Sigmoid colon (tissue), 7 donors: ENCODE data around the gene MRPS27. TPM values are rescaled to one million over a fixed set of nuclear protein-coding genes. Genes with fewer than 3 reads are reported as not detected.
"Not testable (repeated sequence)": the region's sequence is repeated elsewhere in the genome, so short reads cannot be mapped to it uniquely, and the experiment has no call there.

Experiments used
- DNase-seq: peaks from one replicate; pipeline ENCODE4 v3.0.0-alpha.2; 2019
- H3K27ac ChIP-seq, 4 donors: fragments of 200-600 bp; sonication (generic); one replicate each; pipeline ENCODE4 v1.5.1; 2016 to 2019; ENCODE audit warnings: mild to moderate bottlenecking in 1 of 4
- H3K27me3 ChIP-seq, 3 donors: fragments of 200-600 bp; sonication (generic); one replicate each; pipeline ENCODE4 v1.5.1; 2019; ENCODE audit warnings: mild to moderate bottlenecking in 1 of 3
- H3K36me3 ChIP-seq, 4 donors: fragments of 200-600 bp; sonication (generic); one replicate each; pipeline ENCODE4 v1.5.1; 2016 to 2019
- H3K4me1 ChIP-seq, 4 donors: fragments of 200-600 bp; sonication (generic); one replicate each; pipeline ENCODE4 v1.5.1; 2017 to 2019
- H3K4me3 ChIP-seq, 4 donors: fragments of 200-600 bp; sonication (generic); one replicate each; pipeline ENCODE4 v1.5.1; 2017 to 2019; ENCODE audit warnings: mild to moderate bottlenecking in 2 of 4, moderate library complexity in 1 of 4
- H3K9me3 ChIP-seq, 4 donors: fragments of 200-600 bp in 3 of 4; sonication (generic) in 3 of 4; one replicate each; pipeline versions ENCODE4 v1.5.1 to v1.6.1; 2013 to 2019
- EP300 ChIP-seq, 4 donors: sonication (generic); formaldehyde crosslinking; IDR thresholded peaks; one replicate each; pipeline ENCODE4 v1.6.1; 2017; ENCODE audit warnings: antibody characterized with exemption in 4 of 4
- POLR2A ChIP-seq, 2 donors: fragments of 450-650 bp; IDR thresholded peaks; one replicate each; pipeline ENCODE4 v1.6.1; 2016; ENCODE audit warnings: antibody characterized with exemption in 2 of 2, mild to moderate bottlenecking in 2 of 2, moderate library complexity in 2 of 2
- POLR2AphosphoS5 ChIP-seq, 4 donors: sonication (generic); formaldehyde crosslinking; IDR thresholded peaks; one replicate each; pipeline ENCODE4 v1.6.1; 2017; ENCODE audit warnings: antibody characterized with exemption in 4 of 4
- WGBS, 2 donors: extraction: QIAGEN DNeasy Blood & Tissue Kit; methylation state at CpG; one replicate each; pipeline ENCODE4 v1.1.7; 2013; 5-methylcytosine and 5-hydroxymethylcytosine counted together
- intact Hi-C: fragments of 100-400 bp; cut with DNase I; formaldehyde crosslinking; loops from one replicate; pipeline ENCODE4 v1.15.1; 2023
- polyA plus RNA-seq, 3 donors: library from polyadenylated mRNA; stranded (reverse); fragments of 200-250 nt; gene quantifications; one replicate each; pipeline ENCODE4 v1.2.3, GENCODE V29; 2013
- total RNA-seq, 4 donors: library from RNA; depleted of rRNA; stranded (reverse); fragments of >200 nt; gene quantifications; one replicate each; pipeline ENCODE4 v1.1.0, GENCODE V29; 2016
- TF ChIP-seq, protein P1 (sequence below), 4 experiments: fragments of 450-650 bp in 3 of 4; fragments of 200-600 bp in 1 of 4; IDR thresholded peaks; one replicate each; pipeline ENCODE4 v1.5.1; 2016 to 2019; ENCODE audit warnings: antibody characterized with exemption in 4 of 4, mild to moderate bottlenecking in 3 of 4, moderate library complexity in 2 of 4
- donor health status: healthy with polysubstance abuse.
- donor health status: Bipolar disorder and iron deficiency.
- donor health status: healthy.

The MRPS27 gene
- total and polyA plus RNA-seq, 7 donors, result 23.1 to 64.0 (median 44.8) TPM

DNA sequence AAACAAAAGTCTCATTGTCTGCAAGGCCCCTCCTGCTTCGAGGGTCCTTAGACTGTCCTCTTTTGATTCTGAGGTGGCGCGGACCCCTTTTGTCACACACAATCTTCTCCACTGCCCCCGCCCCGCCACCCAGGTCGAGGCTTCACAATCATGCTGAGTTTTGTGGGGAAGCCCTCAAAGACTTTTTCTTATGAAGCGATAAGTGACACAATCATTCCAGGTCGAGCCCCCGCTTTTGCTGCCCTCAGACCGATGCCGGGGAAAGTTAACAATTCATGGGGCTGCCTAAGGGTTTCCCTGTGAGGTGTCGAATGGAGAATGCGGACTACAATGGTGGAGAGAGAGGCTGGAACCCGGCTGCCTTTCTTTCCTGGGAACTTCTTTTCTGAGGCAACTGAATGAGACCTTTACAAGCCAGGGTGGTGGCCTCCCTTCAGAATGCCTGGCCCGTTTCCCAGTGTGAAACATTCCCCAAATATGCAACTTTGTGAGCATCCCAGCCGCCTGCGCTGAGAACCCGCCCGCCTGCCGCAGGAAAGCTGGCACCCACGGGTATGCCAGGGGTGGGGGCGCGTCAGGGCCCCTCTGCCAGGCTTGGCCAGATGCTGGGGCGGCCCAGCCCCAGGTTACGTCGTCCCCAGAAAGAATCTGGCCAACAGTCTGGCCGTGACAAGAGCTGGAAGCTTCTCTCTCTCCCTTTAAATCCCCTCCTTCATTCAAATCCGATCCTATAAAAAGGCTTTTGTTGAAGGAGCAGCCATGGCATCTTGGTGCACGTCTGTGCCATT, 140.8 kb downstream of the MRPS27 start:
- no peaks in the 10 kb centered on the region for H3K27me3 ChIP-seq
- H3K4me1 ChIP-seq, result peaks cover 0 to 27% (median 21%) of the 10 kb centered on the region in 4 donors
- H3K4me3 ChIP-seq, result peak overlapping the region; percentile 15 to 44 (median 36)
- peak overlapping the region; percentile 66 to 85 (median 71) for H3K27ac ChIP-seq
- H3K9me3 ChIP-seq, result no peaks in the 10 kb centered on the region
- peak; percentile 86 for DNase-seq
- TF ChIP-seq, protein P1, sequence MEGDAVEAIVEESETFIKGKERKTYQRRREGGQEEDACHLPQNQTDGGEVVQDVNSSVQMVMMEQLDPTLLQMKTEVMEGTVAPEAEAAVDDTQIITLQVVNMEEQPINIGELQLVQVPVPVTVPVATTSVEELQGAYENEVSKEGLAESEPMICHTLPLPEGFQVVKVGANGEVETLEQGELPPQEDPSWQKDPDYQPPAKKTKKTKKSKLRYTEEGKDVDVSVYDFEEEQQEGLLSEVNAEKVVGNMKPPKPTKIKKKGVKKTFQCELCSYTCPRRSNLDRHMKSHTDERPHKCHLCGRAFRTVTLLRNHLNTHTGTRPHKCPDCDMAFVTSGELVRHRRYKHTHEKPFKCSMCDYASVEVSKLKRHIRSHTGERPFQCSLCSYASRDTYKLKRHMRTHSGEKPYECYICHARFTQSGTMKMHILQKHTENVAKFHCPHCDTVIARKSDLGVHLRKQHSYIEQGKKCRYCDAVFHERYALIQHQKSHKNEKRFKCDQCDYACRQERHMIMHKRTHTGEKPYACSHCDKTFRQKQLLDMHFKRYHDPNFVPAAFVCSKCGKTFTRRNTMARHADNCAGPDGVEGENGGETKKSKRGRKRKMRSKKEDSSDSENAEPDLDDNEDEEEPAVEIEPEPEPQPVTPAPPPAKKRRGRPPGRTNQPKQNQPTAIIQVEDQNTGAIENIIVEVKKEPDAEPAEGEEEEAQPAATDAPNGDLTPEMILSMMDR (IDR thresholded peaks at IDR 0.05), result no peak
- peak in 1 of 4 donors; percentile 41 for TF ChIP-seq POLR2AphosphoS5 (IDR thresholded peaks at IDR 0.05)
- WGBS, 2 donors, result 68 to 69% methylated on average over 29 of the region's 29 CpGs
- H3K36me3 ChIP-seq, result peaks cover 0 to 6% (median 3%) of the 10 kb centered on the region in 4 donors
- intact Hi-C loops, result no loop called here

DNA sequence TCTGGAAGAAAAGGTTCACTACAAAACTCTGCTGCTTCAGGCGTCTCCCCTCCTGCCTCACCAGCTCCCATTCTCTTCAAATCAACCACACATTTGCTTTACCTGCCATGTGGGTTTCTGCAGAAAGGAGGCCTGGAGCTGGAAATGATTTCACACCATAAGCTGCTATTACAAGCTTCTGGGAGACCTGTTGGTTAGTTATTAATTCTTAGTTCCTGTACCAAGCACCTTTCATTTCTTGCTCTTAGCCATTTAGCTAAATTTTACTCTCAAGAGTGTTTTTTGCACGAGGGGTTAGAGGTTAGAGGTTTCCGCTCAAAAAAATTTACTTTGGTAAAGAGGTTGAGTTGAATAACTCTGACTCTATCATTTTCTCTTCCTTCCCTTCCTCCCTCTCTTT, 142.5 kb downstream of the MRPS27 start:
- peak overlapping the region in 2 of 4 donors; percentile 76 to 85 for H3K27ac ChIP-seq
- H3K4me1 ChIP-seq, result peaks cover 0 to 21% (median 17%) of the 10 kb centered on the region in 4 donors

DNA sequence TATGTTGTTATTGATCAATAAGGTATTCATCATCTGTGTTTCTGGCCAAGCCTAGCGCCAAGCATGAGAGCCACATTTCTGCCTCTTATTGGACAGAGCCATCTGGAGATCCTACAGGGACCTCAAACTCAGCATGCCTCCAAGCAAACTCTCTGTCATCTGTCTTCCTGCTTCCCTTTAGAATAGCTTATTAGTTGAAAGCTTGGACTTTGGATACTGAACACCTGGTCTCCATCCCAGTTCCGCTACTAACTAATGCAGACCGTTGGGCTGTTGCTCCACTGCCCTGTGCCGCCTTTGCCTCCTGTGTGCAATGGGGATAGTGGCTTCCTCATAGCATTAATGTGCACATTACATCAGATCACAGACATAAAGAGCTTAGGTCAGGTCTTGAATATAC, 147.3 kb downstream of the MRPS27 start:
- no peaks in the 10 kb centered on the region for H3K36me3 ChIP-seq
- H3K27ac ChIP-seq, result no peak overlapping the region
- intact Hi-C loops, result no loop called here
- H3K9me3 ChIP-seq, result no peaks in the 10 kb centered on the region
- no peak overlapping the region for H3K4me3 ChIP-seq
- 55 to 64% methylated on average over 4 of the region's 4 CpGs for WGBS, 2 donors
- no peaks in the 10 kb centered on the region for H3K27me3 ChIP-seq
- peaks cover 0 to 10% (median 5%) of the 10 kb centered on the region in 4 donors for H3K4me1 ChIP-seq
- DNase-seq, result no peak
- TF ChIP-seq EP300 (IDR thresholded peaks at IDR 0.05) (no peak), POLR2A (IDR thresholded peaks at IDR 0.05) (no peak), POLR2AphosphoS5 (IDR thresholded peaks at IDR 0.05) (no peak)
- TF ChIP-seq, protein P1 (IDR thresholded peaks at IDR 0.05), result no peak

More for the DNA sequence above, 142.5 kb downstream of the MRPS27 start:
- H3K4me3 ChIP-seq, result no peak overlapping the region
- intact Hi-C loops, result no loop called here
- TF ChIP-seq, protein P1 (IDR thresholded peaks at IDR 0.05), result no peak
- no peak for TF ChIP-seq EP300 (IDR thresholded peaks at IDR 0.05)
- H3K36me3 ChIP-seq, result no peaks in the 10 kb centered on the region
- DNase-seq, result no peak
- 85 to 91% methylated on average over 3 of the region's 3 CpGs for WGBS, 2 donors
- no peaks in the 10 kb centered on the region for H3K9me3 ChIP-seq
- H3K27me3 ChIP-seq, result no peaks in the 10 kb centered on the region

DNA sequence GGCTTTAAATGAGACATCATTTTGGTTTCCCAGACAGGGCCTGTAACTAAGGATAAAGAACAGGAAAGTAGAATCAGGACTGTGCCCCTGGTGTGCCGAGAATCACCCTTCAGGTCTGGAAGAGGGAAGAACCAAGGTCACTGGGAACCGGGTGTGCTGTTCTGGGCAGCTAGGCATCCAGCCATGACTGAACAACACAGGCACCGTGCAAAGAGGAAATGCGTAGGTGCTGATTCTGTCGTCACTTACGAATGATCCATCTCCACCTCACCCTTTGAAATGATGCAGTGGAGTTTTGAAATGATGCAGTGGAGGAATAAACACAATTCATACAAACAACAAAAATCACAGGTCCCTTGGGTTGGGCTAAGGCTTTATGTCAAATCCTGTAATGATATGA, 148.4 kb downstream of the MRPS27 start:
- Histone ChIP-seq H3K36me3 (no peaks in the 10 kb centered on the region), H3K27me3 (no peaks in the 10 kb centered on the region), H3K9me3 (no peaks in the 10 kb centered on the region), H3K4me3 (no peak overlapping the region), H3K4me1 (peaks cover 0 to 22% (median 12%) of the 10 kb centered on the region in 4 donors), H3K27ac (no peak overlapping the region)
- intact Hi-C loops, result no loop called here
- DNase-seq, result no peak
- 78 to 84% methylated on average over 6 of the region's 6 CpGs for WGBS, 2 donors
- no peak for TF ChIP-seq POLR2A (IDR thresholded peaks at IDR 0.05)
- TF ChIP-seq POLR2AphosphoS5 (IDR thresholded peaks at IDR 0.05), result no peak
- TF ChIP-seq EP300 (IDR thresholded peaks at IDR 0.05), result no peak
- TF ChIP-seq, protein P1 (IDR thresholded peaks at IDR 0.05), result no peak

DNA sequence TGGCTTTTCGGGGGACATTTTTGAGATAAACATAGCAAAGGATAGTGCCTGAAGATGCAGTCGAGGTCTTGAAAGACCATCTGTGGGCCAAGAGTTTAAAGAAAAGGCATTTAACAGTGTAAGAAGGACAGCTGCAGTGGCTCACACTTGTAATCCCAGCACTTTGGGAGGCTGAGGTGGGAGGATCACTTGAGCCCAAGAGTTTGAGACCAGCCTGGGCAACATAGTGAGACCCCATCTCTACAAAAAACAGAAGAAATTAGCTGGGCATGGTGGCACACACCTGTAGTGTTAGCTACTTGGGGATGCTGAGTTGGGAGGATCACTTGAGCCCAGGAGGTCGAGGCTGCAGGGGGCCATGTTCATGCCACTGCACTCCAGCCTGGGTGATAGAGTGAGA, 148.9 kb downstream of the MRPS27 start:
- intact Hi-C loops, result not testable (repeated sequence)
- 88 to 95% methylated on average over 3 of the region's 3 CpGs for WGBS, 2 donors
- H3K4me1 ChIP-seq, result peaks cover 0 to 26% (median 16%) of the 10 kb centered on the region in 4 donors

More for the DNA sequence above, 148.9 kb downstream of the MRPS27 start:
- H3K27ac ChIP-seq, H3K9me3 ChIP-seq, H3K4me3 ChIP-seq, H3K36me3 ChIP-seq, DNase-seq, H3K27me3 ChIP-seq: not testable (repeated sequence)
